A549 (cell line): ENCODE results near the gene HMGXB3. TPM values are rescaled to one million over a fixed set of nuclear protein-coding genes. Genes with fewer than 3 reads are reported as not detected.

Experiments used
- ATAC-seq, 2 experiments: fragments of 200-7000 bp in 1 of 2; fragments of >200 bp in 1 of 2; cut with Nextera tagmentation in 1 of 2; cut with Tn5 transposase in 1 of 2; 3 replicates each; pipeline versions ENCODE4 v1.8.0 to v1.9.1; 2018 to 2020; ENCODE audit warnings: mild to moderate bottlenecking in 1 of 2, moderate library complexity in 1 of 2
- CTCF ChIA-PET: fragments of 300-600 bp; sonication (Branson Sonifier 250); formaldehyde crosslinking; extraction: SDS; loops from one replicate; lab custom pipeline; 2021; ENCODE audit warnings: antibody characterized with exemption, inconsistent platforms; lab: Yijun Ruan, JAX
- POLR2A ChIA-PET: fragments of 350-600 bp; formaldehyde crosslinking; extraction: SDS; loops from one replicate; lab custom pipeline; 2021; ENCODE audit warnings: antibody characterized with exemption, inconsistent platforms; lab: Yijun Ruan, JAX
- DNase-seq, 2 experiments: peaks; one replicate each; pipeline versions ENCODE4 v3.0.0 to v3.0.0-alpha.2; 2011 to 2016; ENCODE audit warnings: low read depth in 1 of 2, low spot score in 1 of 2
- FAIRE-seq: peaks from 2 replicates; lab custom pipeline; 2011; peaks lifted over from hg19 to GRCh38; lab: Jason Lieb, UNC
- H3K27ac ChIP-seq, 2 experiments: fragments of >200 bp; sonication (Bioruptor Twin); formaldehyde crosslinking; 3 replicates each; pipeline ENCODE4 v1.5.1; 2016 to 2017
- H3K4me1 ChIP-seq: fragments of >200 bp; sonication (Bioruptor Twin); formaldehyde crosslinking; 3 replicates; pipeline ENCODE4 v1.6.1; 2016
- H3K4me2 ChIP-seq: fragments of >200 bp; sonication (Bioruptor Twin); formaldehyde crosslinking; 3 replicates; pipeline ENCODE4 v1.6.1; 2016
- H3K4me3 ChIP-seq: fragments of >200 bp; sonication (Bioruptor Twin); formaldehyde crosslinking; 3 replicates; pipeline ENCODE4 v1.5.1; 2016
- H3K9me3 ChIP-seq: fragments of >200 bp; sonication (Bioruptor Twin); formaldehyde crosslinking; 3 replicates; pipeline ENCODE4 v1.6.1; 2016
- BHLHE40 ChIP-seq: IDR thresholded peaks from 2 replicates; pipeline ENCODE4 v1.6.1; 2012; ENCODE audit warnings: low read depth, low read length, inconsistent platforms
- EHF ChIP-seq: fragments of 250-450 bp; sonication (Bioruptor Pico); IDR thresholded peaks from 2 replicates; pipeline ENCODE4 v1.5.0; 2020; ENCODE audit warnings: mild to moderate bottlenecking
- FOXS1 ChIP-seq: fragments of 250-450 bp; sonication (Bioruptor Pico); IDR thresholded peaks from 2 replicates; pipeline ENCODE4 v1.5.0; 2020; ENCODE audit warnings: mild to moderate bottlenecking, moderate library complexity
- GATA3 ChIP-seq: IDR thresholded peaks from 2 replicates; pipeline ENCODE4 v1.6.1; 2012; ENCODE audit warnings: borderline replicate concordance
- HEYL ChIP-seq: fragments of 250-450 bp; sonication (Bioruptor Pico); IDR thresholded peaks from 2 replicates; pipeline ENCODE4 v1.8.0; 2021; ENCODE audit warnings: mild to moderate bottlenecking, moderate library complexity
- HOXA7 ChIP-seq: fragments of 250-450 bp; sonication (Bioruptor Pico); IDR thresholded peaks from 2 replicates; pipeline ENCODE4 v1.5.0; 2020; ENCODE audit warnings: mild to moderate bottlenecking, moderate library complexity
- HOXB13 ChIP-seq: fragments of 250-450 bp; sonication (Bioruptor Pico); IDR thresholded peaks from 2 replicates; pipeline ENCODE4 v1.5.0; 2020; ENCODE audit warnings: low read depth, mild to moderate bottlenecking, moderate library complexity
- HOXB5 ChIP-seq: fragments of 250-450 bp; sonication (Bioruptor Pico); IDR thresholded peaks from 2 replicates; pipeline ENCODE4 v1.5.0; 2020; ENCODE audit warnings: mild to moderate bottlenecking, moderate library complexity
- JUN ChIP-seq, 2 experiments: fragments of >200 bp; sonication (Bioruptor Twin); formaldehyde crosslinking; IDR thresholded peaks; 2 replicates in 1 of 2; 3 replicates in 1 of 2; pipeline ENCODE4 v1.6.1; 2016 to 2017
- JUNB ChIP-seq: fragments of >200 bp; sonication (Bioruptor Twin); formaldehyde crosslinking; IDR thresholded peaks from 2 replicates; pipeline ENCODE4 v1.6.1; 2016
- NR3C1 ChIP-seq: fragments of >200 bp; sonication (Bioruptor Twin); formaldehyde crosslinking; IDR thresholded peaks from 3 replicates; pipeline ENCODE4 v1.6.1; 2017
- PHF8 ChIP-seq: fragments of 200-600 bp; sonication (generic); IDR thresholded peaks from 2 replicates; pipeline ENCODE4 v1.6.1; 2016; ENCODE audit warnings: low read depth, mild to moderate bottlenecking, antibody characterized with exemption, moderate library complexity, borderline replicate concordance
- POLR2A ChIP-seq: IDR thresholded peaks from 2 replicates; pipeline ENCODE4 v1.6.1; 2012; ENCODE audit warnings: mild to moderate bottlenecking, low read length
- RAD21 ChIP-seq, 2 experiments: fragments of >200 bp in 1 of 2; sonication (Bioruptor Twin) in 1 of 2; formaldehyde crosslinking in 1 of 2; IDR thresholded peaks in 1 of 2; conservative IDR thresholded peaks in 1 of 2; 2 replicates in 1 of 2; 3 replicates in 1 of 2; pipeline ENCODE4 v1.6.1; 2012 to 2018; ENCODE audit warnings: inconsistent platforms in 1 of 2
- RCOR1 ChIP-seq: fragments of 150-350 bp; IDR thresholded peaks from 2 replicates; pipeline ENCODE4 v1.6.1; 2014; ENCODE audit warnings: antibody characterized with exemption, low read length, low read depth
- RFX5 ChIP-seq: fragments of 450-650 bp; IDR thresholded peaks from 2 replicates; pipeline ENCODE4 v1.7.1; 2014; ENCODE audit warnings: antibody characterized with exemption, mild to moderate bottlenecking, moderate library complexity
- SREBF2 ChIP-seq: fragments of 450-650 bp; IDR thresholded peaks from 2 replicates; pipeline ENCODE4 v1.6.1; 2014; ENCODE audit warnings: mild to moderate bottlenecking, moderate library complexity
- TP53 ChIP-seq: fragments of 250-450 bp; sonication (Bioruptor Pico); IDR thresholded peaks from 2 replicates; pipeline ENCODE4 v1.5.0; 2021; ENCODE audit warnings: mild to moderate bottlenecking, moderate library complexity
- ZFP36 ChIP-seq: fragments of 450-650 bp; IDR thresholded peaks from 2 replicates; pipeline ENCODE4 v1.6.1; 2014; ENCODE audit warnings: borderline replicate concordance; ENCODE audit not compliant: partially characterized antibody
- WGBS: methylation state at CpG from one replicate; pipeline ENCODE4 v1.1.6; 2017; ENCODE audit errors: missing lambda C conversion rate; 5-methylcytosine and 5-hydroxymethylcytosine counted together
- polyA plus RNA-seq, 4 experiments: library from polyadenylated mRNA; depleted of rRNA in 3 of 4; stranded (reverse); fragments of >200 nt; fragmentation: RNase III in 1 of 4; extraction: RNeasy Plus Mini Kit Qiagen cat#74134 plus additional on column Dnase treatment in 1 of 4; gene quantifications; 2 replicates in 3 of 4; 3 replicates in 1 of 4; pipeline ENCODE4 v1.2.3, GENCODE V29; 2011 to 2017
- TF ChIP-seq, protein P1 (sequence below): IDR thresholded peaks from 2 replicates; pipeline ENCODE4 v1.6.1; 2012
- TF ChIP-seq, protein P2 (sequence below): IDR thresholded peaks from 2 replicates; pipeline ENCODE4 v1.6.1; 2012; ENCODE audit warnings: low read depth, borderline replicate concordance
- TF ChIP-seq, protein P3 (sequence below): fragments of 200-600 bp; sonication (generic); IDR thresholded peaks from 2 replicates; pipeline ENCODE4 v1.6.1; 2016; ENCODE audit warnings: antibody characterized with exemption, mild to moderate bottlenecking, moderate library complexity
- TF ChIP-seq, protein P4 (sequence below): fragments of >200 bp; sonication (Bioruptor Twin); formaldehyde crosslinking; IDR thresholded peaks from 3 replicates; pipeline ENCODE4 v1.6.1; 2016
- TF ChIP-seq, protein P5 (sequence below): fragments of 150-350 bp; IDR thresholded peaks from 2 replicates; pipeline ENCODE4 v1.6.1; 2014; ENCODE audit warnings: low read depth, mild to moderate bottlenecking, low read length
- TF ChIP-seq, protein P6 (sequence below): fragments of 250-450 bp; sonication (Bioruptor Pico); IDR thresholded peaks from 2 replicates; pipeline ENCODE4 v1.5.0; 2020; ENCODE audit warnings: low read depth, mild to moderate bottlenecking, moderate library complexity

Gene HMGXB3
- polyA plus RNA-seq, 2 of the 4 experiments (the other 2 are of a cell fraction): 20.5 to 34.1 TPM

DNA sequence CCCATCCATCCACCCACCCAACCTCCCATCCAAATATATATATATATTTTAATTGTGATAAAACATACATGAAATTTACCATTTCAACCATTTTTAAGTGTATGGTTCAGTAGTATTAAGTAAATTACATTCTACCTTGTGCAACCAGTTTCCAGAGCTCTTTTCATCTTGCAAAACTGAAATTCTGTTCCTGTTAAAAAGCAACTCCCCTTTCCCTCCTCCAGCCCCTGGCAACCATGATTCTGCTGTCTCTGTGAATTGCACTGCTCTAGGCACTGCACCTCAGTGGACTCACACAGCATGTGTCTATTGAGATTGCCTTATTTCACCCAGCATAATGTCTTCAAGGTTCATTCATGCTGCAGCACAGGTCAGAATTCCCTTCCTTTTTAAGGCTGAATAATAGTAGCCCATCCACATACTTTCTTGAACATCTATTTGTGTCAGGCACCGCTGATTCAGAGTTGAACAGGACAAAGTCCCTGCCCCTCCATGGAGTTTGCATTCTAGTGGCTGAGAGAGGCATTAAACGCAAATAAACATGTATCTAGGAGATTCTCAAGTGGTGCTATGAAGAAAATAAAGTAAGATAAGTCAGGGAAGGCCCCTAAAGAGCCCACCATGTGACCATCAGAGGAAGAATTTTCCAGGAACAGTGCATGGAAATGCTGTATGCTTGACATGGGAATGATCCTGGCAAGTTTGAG is 61.8 kb downstream of the HMGXB3 start:
- ATAC-seq (no peak), FAIRE-seq (no peak), DNase-seq (no peak)
- H3K4me1 ChIP-seq: 0 out of 3 replicates have a peak, but pooled peaks cover 4% of the 10 kb centered on the region
- no peak overlapping the region for H3K4me3 ChIP-seq
- TF ChIP-seq HOXA7 (CRISPR knock-in tag) (no peak), ZFP36 (no peak), HEYL (CRISPR knock-in tag) (no peak), JUN (IDR thresholded peaks at IDR 0.05) (no peak), JUNB (no peak), HOXB5 (no peak), NR3C1 (no peak), TP53 (no peak), POLR2A (no peak), HOXB13 (no peak), BHLHE40 (no peak)
- TF ChIP-seq, protein P1, sequence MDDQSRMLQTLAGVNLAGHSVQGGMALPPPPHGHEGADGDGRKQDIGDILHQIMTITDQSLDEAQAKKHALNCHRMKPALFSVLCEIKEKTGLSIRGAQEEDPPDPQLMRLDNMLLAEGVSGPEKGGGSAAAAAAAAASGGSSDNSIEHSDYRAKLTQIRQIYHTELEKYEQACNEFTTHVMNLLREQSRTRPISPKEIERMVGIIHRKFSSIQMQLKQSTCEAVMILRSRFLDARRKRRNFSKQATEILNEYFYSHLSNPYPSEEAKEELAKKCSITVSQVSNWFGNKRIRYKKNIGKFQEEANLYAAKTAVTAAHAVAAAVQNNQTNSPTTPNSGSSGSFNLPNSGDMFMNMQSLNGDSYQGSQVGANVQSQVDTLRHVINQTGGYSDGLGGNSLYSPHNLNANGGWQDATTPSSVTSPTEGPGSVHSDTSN: no peak
- TF ChIP-seq, protein P2, sequence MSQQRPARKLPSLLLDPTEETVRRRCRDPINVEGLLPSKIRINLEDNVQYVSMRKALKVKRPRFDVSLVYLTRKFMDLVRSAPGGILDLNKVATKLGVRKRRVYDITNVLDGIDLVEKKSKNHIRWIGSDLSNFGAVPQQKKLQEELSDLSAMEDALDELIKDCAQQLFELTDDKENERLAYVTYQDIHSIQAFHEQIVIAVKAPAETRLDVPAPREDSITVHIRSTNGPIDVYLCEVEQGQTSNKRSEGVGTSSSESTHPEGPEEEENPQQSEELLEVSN: no peak
- TF ChIP-seq, protein P3, sequence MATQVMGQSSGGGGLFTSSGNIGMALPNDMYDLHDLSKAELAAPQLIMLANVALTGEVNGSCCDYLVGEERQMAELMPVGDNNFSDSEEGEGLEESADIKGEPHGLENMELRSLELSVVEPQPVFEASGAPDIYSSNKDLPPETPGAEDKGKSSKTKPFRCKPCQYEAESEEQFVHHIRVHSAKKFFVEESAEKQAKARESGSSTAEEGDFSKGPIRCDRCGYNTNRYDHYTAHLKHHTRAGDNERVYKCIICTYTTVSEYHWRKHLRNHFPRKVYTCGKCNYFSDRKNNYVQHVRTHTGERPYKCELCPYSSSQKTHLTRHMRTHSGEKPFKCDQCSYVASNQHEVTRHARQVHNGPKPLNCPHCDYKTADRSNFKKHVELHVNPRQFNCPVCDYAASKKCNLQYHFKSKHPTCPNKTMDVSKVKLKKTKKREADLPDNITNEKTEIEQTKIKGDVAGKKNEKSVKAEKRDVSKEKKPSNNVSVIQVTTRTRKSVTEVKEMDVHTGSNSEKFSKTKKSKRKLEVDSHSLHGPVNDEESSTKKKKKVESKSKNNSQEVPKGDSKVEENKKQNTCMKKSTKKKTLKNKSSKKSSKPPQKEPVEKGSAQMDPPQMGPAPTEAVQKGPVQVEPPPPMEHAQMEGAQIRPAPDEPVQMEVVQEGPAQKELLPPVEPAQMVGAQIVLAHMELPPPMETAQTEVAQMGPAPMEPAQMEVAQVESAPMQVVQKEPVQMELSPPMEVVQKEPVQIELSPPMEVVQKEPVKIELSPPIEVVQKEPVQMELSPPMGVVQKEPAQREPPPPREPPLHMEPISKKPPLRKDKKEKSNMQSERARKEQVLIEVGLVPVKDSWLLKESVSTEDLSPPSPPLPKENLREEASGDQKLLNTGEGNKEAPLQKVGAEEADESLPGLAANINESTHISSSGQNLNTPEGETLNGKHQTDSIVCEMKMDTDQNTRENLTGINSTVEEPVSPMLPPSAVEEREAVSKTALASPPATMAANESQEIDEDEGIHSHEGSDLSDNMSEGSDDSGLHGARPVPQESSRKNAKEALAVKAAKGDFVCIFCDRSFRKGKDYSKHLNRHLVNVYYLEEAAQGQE: no peak
- TF ChIP-seq, protein P4, sequence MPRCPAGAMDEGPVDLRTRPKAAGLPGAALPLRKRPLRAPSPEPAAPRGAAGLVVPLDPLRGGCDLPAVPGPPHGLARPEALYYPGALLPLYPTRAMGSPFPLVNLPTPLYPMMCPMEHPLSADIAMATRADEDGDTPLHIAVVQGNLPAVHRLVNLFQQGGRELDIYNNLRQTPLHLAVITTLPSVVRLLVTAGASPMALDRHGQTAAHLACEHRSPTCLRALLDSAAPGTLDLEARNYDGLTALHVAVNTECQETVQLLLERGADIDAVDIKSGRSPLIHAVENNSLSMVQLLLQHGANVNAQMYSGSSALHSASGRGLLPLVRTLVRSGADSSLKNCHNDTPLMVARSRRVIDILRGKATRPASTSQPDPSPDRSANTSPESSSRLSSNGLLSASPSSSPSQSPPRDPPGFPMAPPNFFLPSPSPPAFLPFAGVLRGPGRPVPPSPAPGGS: no peak
- TF ChIP-seq, protein P5, sequence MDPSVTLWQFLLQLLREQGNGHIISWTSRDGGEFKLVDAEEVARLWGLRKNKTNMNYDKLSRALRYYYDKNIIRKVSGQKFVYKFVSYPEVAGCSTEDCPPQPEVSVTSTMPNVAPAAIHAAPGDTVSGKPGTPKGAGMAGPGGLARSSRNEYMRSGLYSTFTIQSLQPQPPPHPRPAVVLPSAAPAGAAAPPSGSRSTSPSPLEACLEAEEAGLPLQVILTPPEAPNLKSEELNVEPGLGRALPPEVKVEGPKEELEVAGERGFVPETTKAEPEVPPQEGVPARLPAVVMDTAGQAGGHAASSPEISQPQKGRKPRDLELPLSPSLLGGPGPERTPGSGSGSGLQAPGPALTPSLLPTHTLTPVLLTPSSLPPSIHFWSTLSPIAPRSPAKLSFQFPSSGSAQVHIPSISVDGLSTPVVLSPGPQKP: no peak
- ChIA-PET CTCF (interaction anchor here (0.6 to 0.7 kb wide), 2 partner anchors 156 to 295 kb away, joined by 3 read pairs; no protein-coding TSS in a partner anchor), POLR2A (no interaction called here)
- H3K27ac ChIP-seq: no peak overlapping the region
- no peaks in the 10 kb centered on the region for H3K9me3 ChIP-seq
- H3K4me2 ChIP-seq: no peak overlapping the region
- WGBS: 53% methylated on average over 2 of the region's 2 CpGs

DNA sequence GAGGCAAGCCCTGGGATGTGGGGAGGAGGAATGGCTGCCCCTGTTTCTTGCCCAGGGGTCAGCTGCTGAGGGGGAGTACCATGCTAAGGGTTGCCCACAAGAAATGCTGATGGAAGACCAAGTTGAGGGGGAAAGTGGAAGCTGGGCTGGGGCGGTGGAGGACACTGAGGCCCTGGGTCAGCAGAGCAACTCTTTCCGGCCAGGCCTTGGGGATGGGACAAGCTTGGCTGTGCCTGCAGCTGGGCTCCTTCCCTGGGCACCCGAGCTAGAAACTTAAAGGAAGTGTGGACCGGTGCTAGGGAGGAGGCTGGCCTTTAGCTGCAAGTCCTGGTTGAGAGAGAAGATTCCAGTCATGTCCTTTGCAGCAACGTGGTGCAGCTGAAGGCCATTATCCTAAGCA is 63.1 kb downstream of the HMGXB3 start:
- ATAC-seq (no peak), FAIRE-seq (no peak)
- Histone ChIP-seq H3K27ac (no peak overlapping the region), H3K4me1 (0 out of 3 replicates have a peak, but pooled peaks cover 4% of the 10 kb centered on the region)
- 70% methylated on average over 5 of the region's 5 CpGs for WGBS
- CTCF ChIA-PET: interaction anchor here (1.1 to 2.2 kb wide), 3 partner anchors 10 to 15 kb away, joined by 3 to 7 read pairs (median 3); no protein-coding TSS in a partner anchor
- POLR2A ChIA-PET: interaction anchor here (0.6 kb wide), 1 partner anchor 9 kb away, joined by 4 read pairs; no protein-coding TSS in a partner anchor
- TF ChIP-seq EHF (no peak), HOXA7 (CRISPR knock-in tag) (no peak), RCOR1 (no peak), SREBF2 (no peak), RFX5 (no peak), ZFP36 (no peak), RAD21 (conservative IDR thresholded peaks at IDR 0.05 in 1 of 2, IDR thresholded peaks at IDR 0.05 in 1 of 2) (no peak), FOXS1 (CRISPR knock-in tag) (no peak), PHF8 (no peak), BHLHE40 (no peak), GATA3 (no peak), HEYL (CRISPR knock-in tag) (no peak)
- TF ChIP-seq, protein P6, sequence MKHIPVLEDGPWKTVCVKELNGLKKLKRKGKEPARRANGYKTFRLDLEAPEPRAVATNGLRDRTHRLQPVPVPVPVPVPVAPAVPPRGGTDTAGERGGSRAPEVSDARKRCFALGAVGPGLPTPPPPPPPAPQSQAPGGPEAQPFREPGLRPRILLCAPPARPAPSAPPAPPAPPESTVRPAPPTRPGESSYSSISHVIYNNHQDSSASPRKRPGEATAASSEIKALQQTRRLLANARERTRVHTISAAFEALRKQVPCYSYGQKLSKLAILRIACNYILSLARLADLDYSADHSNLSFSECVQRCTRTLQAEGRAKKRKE (CRISPR knock-in tag): no peak
- TF ChIP-seq, all 56 proteins: peak for 0
- DNase-seq: no peak
- Histone ChIP-seq H3K9me3 (no peaks in the 10 kb centered on the region), H3K4me3 (no peak overlapping the region), H3K4me2 (no peak overlapping the region)
